CD4-positive, alpha-beta T cell treated with Interleukin-12 subunit alpha and Interleukin-12 subunit beta, for 1 hour (primary cell): Measurements from ENCODE around the gene CDK6.
A peak's percentile ranks its signal among the peaks of the same experiment; 100 is the strongest.

Experiments
- DNase-seq: peaks from one replicate; pipeline ENCODE4 v3.0.0-alpha.2; 2020

The CDK6 gene

GRCh38 chr7:92824901-92825480 is 11.4 kb downstream of the CDK6 start:
- no peak for DNase-seq

- no peak for DNase-seq
These were observed 11.9 kb downstream of the CDK6 start for GRCh38 chr7:92824450-92824849.

- DNase-seq: no peak
These were observed 13.3 kb downstream of the CDK6 start for GRCh38 chr7:92823042-92823441.

- DNase-seq: no peak
These were observed 16.2 kb downstream of the CDK6 start for GRCh38 chr7:92820191-92820590.

GRCh38 chr7:92817398-92817797 is 19.0 kb downstream of the CDK6 start:
- DNase-seq: no peak

GRCh38 chr7:92815412-92815811 is 21.0 kb downstream of the CDK6 start:
- no peak for DNase-seq

- DNase-seq: peak; percentile 30
These were observed 22.9 kb downstream of the CDK6 start for GRCh38 chr7:92813390-92814024.

- DNase-seq: no peak
These were observed 25.2 kb downstream of the CDK6 start for GRCh38 chr7:92811158-92811557.

GRCh38 chr7:92809760-92810573 is 26.4 kb downstream of the CDK6 start:
- peak; percentile 73 for DNase-seq

GRCh38 chr7:92809397-92809759 is 27.0 kb downstream of the CDK6 start:
- DNase-seq: no peak

- DNase-seq: no peak
These were observed 27.7 kb downstream of the CDK6 start for GRCh38 chr7:92808635-92809034.

- DNase-seq: no peak
These were observed 28.4 kb downstream of the CDK6 start for GRCh38 chr7:92808006-92808405.

- no peak for DNase-seq
These were observed 29.9 kb downstream of the CDK6 start for GRCh38 chr7:92806496-92806895.

- no peak for DNase-seq
These were observed 34.0 kb downstream of the CDK6 start for GRCh38 chr7:92802406-92802805.

- no peak for DNase-seq
These were observed 36.7 kb downstream of the CDK6 start for GRCh38 chr7:92799446-92800211.

- DNase-seq: no peak
These were observed 37.7 kb downstream of the CDK6 start for GRCh38 chr7:92798517-92799249.

GRCh38 chr7:92797693-92798092 is 38.7 kb downstream of the CDK6 start:
- no peak for DNase-seq

- no peak for DNase-seq
These were observed 39.1 kb downstream of the CDK6 start for GRCh38 chr7:92797284-92797683.

GRCh38 chr7:92794831-92795230 is 41.5 kb downstream of the CDK6 start:
- no peak for DNase-seq

- no peak for DNase-seq
These were observed 42.0 kb downstream of the CDK6 start for GRCh38 chr7:92794391-92794790.

GRCh38 chr7:92793656-92794205 is 42.6 kb downstream of the CDK6 start:
- no peak for DNase-seq

GRCh38 chr7:92790992-92791391 is 45.4 kb downstream of the CDK6 start:
- no peak for DNase-seq
